Hepatocyte (in vitro differentiated cells): ENCODE measurements around the gene VPS45. TPM values are rescaled to one million over a fixed set of nuclear protein-coding genes. Genes with fewer than 3 reads are reported as not detected.
"Not testable (repeated sequence)": the region's sequence is repeated elsewhere in the genome, so short reads cannot be mapped to it uniquely, and the experiment has no call there.

Source experiments
- DNase-seq: peaks from one replicate; pipeline ENCODE4 v3.0.0-alpha.2; 2016; ENCODE audit warnings: low spot score
- H2AFZ ChIP-seq: fragments of 200-600 bp; sonication (generic); 2 replicates; pipeline ENCODE4 v1.6.0; 2016; ENCODE audit warnings: antibody characterized with exemption, mild to moderate bottlenecking
- H3K27ac ChIP-seq: fragments of 200-600 bp; sonication (generic); 2 replicates; pipeline ENCODE4 v1.5.1; 2016; ENCODE audit warnings: mild to moderate bottlenecking
- H3K27me3 ChIP-seq: fragments of 200-600 bp; sonication (generic); 2 replicates; pipeline ENCODE4 v1.6.1; 2016
- H3K36me3 ChIP-seq: fragments of 200-600 bp; sonication (generic); replicated peaks from 2 replicates; pipeline ENCODE4 v1.5.1; 2016; ENCODE audit warnings: low read depth; ENCODE audit not compliant: insufficient read depth
- H3K4me1 ChIP-seq: fragments of 200-600 bp; sonication (generic); 2 replicates; pipeline ENCODE4 v1.5.1; 2016; ENCODE audit warnings: mild to moderate bottlenecking, moderate library complexity; ENCODE audit not compliant: insufficient read depth
- H3K4me2 ChIP-seq: fragments of 200-600 bp; sonication (generic); 2 replicates; pipeline ENCODE4 v1.6.0; 2016
- H3K4me3 ChIP-seq: fragments of 200-600 bp; sonication (generic); 2 replicates; pipeline ENCODE4 v1.5.1; 2016; ENCODE audit warnings: mild to moderate bottlenecking
- H3K79me2 ChIP-seq: fragments of 200-600 bp; sonication (generic); 2 replicates; pipeline ENCODE4 v1.6.0; 2017; ENCODE audit warnings: mild to moderate bottlenecking
- H3K9me2 ChIP-seq: fragments of 200-600 bp; sonication (generic); replicated peaks from 2 replicates; pipeline ENCODE4 v1.6.0; 2017; ENCODE audit warnings: mild to moderate bottlenecking; ENCODE audit not compliant: insufficient read depth
- H3K9me3 ChIP-seq: fragments of 200-600 bp; sonication (generic); 2 replicates; pipeline ENCODE4 v1.5.1; 2016; ENCODE audit warnings: low read depth, mild to moderate bottlenecking
- H4K20me1 ChIP-seq: fragments of 200-600 bp; sonication (generic); 2 replicates; pipeline ENCODE4 v1.6.0; 2016; ENCODE audit warnings: mild to moderate bottlenecking; ENCODE audit not compliant: insufficient read depth, poor library complexity, severe bottlenecking
- CTCF ChIP-seq: fragments of 200-600 bp; sonication (generic); IDR thresholded peaks from 2 replicates; pipeline ENCODE4 v1.5.1; 2016; ENCODE audit warnings: antibody characterized with exemption, mild to moderate bottlenecking; ENCODE audit not compliant: poor library complexity
- EZH2 ChIP-seq: fragments of 200-600 bp; sonication (generic); IDR thresholded peaks from 2 replicates; pipeline ENCODE4 v1.6.1; 2016; ENCODE audit warnings: antibody characterized with exemption, mild to moderate bottlenecking, borderline replicate concordance
- EZH2phosphoT487 ChIP-seq: fragments of 200-600 bp; sonication (generic); IDR thresholded peaks from one replicate; pipeline ENCODE4 v1.6.1; 2018; ENCODE audit warnings: antibody characterized with exemption, mild to moderate bottlenecking, low read depth, moderate library complexity; ENCODE audit not compliant: unreplicated experiment, severe bottlenecking
- WGBS: methylation state at CpG from one replicate; pipeline ENCODE4 v1.1.6; 2016; ENCODE audit warnings: low lambda C conversion rate; ENCODE audit errors: missing lambda C conversion rate; 5-methylcytosine and 5-hydroxymethylcytosine counted together
- polyA plus RNA-seq: library from polyadenylated mRNA; unstranded; fragments of >200 nt; fragmentation: Nextera tagmentation; extraction: Ambion mirVana; gene quantifications from 2 replicates; pipeline ENCODE4 v1.2.1, GENCODE V29; 2016
- total RNA-seq: library from RNA; depleted of rRNA; stranded (reverse); fragments of >200 nt; gene quantifications from 2 replicates; pipeline ENCODE4 v1.2.3, GENCODE V29; 2014

The VPS45 gene
- total and polyA plus RNA-seq, 2 experiments from 2014 or later = 23.8 to 37.1 TPM

GRCh38 chr1:150127868-150128267 lies 60.3 kb downstream of the VPS45 start:
- Histone ChIP-seq H4K20me1 (no peaks in the 10 kb centered on the region), H2AFZ (no peak overlapping the region), H3K27ac (no peak overlapping the region), H3K36me3 (no peaks in the 10 kb centered on the region), H3K79me2 (no peaks in the 10 kb centered on the region), H3K9me2 (no peaks in the 10 kb centered on the region), H3K27me3 (no peaks in the 10 kb centered on the region), H3K9me3 (no peaks in the 10 kb centered on the region), H3K4me1 (no peaks in the 10 kb centered on the region), H3K4me2 (no peak overlapping the region), H3K4me3 (no peak overlapping the region)
- TF ChIP-seq EZH2phosphoT487 (no peak), CTCF (no peak), EZH2 (no peak)
- 93% methylated on average over 7 of the region's 7 CpGs for whole genome bisulfite sequencing
- DNase-seq = no peak

GRCh38 chr1:150132372-150132771 lies 64.8 kb downstream of the VPS45 start:
- Histone ChIP-seq H4K20me1 (no peaks in the 10 kb centered on the region), H3K4me3 (no peak overlapping the region), H3K79me2 (no peaks in the 10 kb centered on the region), H3K4me2 (no peak overlapping the region), H3K4me1 (no peaks in the 10 kb centered on the region), H2AFZ (no peak overlapping the region), H3K36me3 (no peaks in the 10 kb centered on the region), H3K9me3 (no peaks in the 10 kb centered on the region), H3K27ac (no peak overlapping the region), H3K27me3 (no peaks in the 10 kb centered on the region), H3K9me2 (no peaks in the 10 kb centered on the region)
- DNase-seq = no peak
- 86% methylated on average over 1 of the region's 1 CpG for WGBS
- TF ChIP-seq CTCF (no peak), EZH2phosphoT487 (no peak), EZH2 (no peak)

DNA sequence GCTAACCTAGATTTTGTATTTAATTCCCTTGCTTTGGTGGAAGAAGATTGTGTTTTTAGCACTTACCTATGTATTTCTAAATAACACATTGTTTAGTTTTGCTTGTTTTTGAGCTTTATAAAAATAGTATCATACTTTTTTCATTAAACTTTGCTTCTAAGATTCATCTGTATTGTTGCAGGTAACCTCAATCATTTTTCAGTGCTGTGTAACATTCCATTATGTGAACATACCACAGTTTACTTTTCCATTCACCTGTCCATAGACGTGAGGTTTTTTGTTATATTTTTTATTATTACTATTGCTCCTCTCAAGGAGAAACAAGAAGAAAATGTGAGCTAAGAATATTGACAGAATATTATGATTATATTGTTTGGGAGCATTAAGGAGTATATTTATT lies 67.0 kb downstream of the VPS45 start:
- DNase-seq = no peak
- Histone ChIP-seq H3K79me2 (no peaks in the 10 kb centered on the region), H3K9me2 (no peaks in the 10 kb centered on the region), H3K9me3 (no peaks in the 10 kb centered on the region), H3K4me1 (no peaks in the 10 kb centered on the region), H3K27ac (no peak overlapping the region), H4K20me1 (no peaks in the 10 kb centered on the region), H3K27me3 (no peaks in the 10 kb centered on the region), H2AFZ (no peak overlapping the region), H3K4me3 (no peak overlapping the region), H3K4me2 (no peak overlapping the region), H3K36me3 (no peaks in the 10 kb centered on the region)
- 94% methylated on average over 1 of the region's 1 CpG for WGBS
- no peak for TF ChIP-seq CTCF
- TF ChIP-seq EZH2phosphoT487 = no peak
- no peak for TF ChIP-seq EZH2

DNA sequence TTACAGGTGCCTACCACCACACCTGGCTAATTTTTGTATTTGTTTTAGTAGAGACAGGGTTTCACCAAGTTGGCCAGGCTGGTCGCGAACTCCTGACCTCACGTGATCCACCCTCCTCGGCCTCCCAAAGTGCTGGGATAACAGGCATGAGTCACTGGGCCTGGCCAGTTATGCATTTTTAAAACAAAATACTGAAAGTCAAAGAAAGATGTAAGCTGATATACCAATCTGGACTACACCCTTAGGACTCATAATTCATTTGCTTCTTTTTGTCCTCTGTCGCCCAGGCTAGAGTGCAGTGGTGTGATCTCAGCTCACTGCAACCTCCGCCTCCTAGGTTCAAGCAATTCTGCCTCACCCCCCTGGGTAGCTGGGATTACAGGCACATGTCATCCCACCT lies 67.8 kb downstream of the VPS45 start:
- H3K27ac ChIP-seq, H4K20me1 ChIP-seq, H2AFZ ChIP-seq, H3K4me2 ChIP-seq, H3K36me3 ChIP-seq, H3K79me2 ChIP-seq, H3K4me3 ChIP-seq, H3K27me3 ChIP-seq, H3K9me2 ChIP-seq, H3K4me1 ChIP-seq, DNase-seq, H3K9me3 ChIP-seq: not testable (repeated sequence)
- WGBS = 93% methylated on average over 6 of the region's 6 CpGs
